HepG2 (cell line): Measurements from ENCODE around the gene HPDL. TPM values are rescaled to one million over a fixed set of nuclear protein-coding genes. Genes with fewer than 3 reads are reported as not detected.

Experiments used
- ATAC-seq: fragments of 200-7000 bp; cut with Tn5 transposase; 3 replicates; pipeline ENCODE4 v1.9.1; 2020; ENCODE audit warnings: mild to moderate bottlenecking, moderate library complexity
- BruUV-seq: library from RNA; stranded (reverse); fragments of 400-500 nt; replicated peaks from 2 replicates; lab custom pipeline; 2021; lab: Mats Ljungman, UMichigan
- CTCF ChIA-PET: fragments of 300-600 bp; formaldehyde crosslinking; extraction: SDS; loops from one replicate; lab custom pipeline; 2021; ENCODE audit warnings: low total read pairs, inconsistent platforms, low intra/inter-chr PET ratio; lab: Yijun Ruan, JAX
- POLR2A ChIA-PET: fragments of 350-600 bp; sonication (Branson Sonifier 250); formaldehyde crosslinking; loops from one replicate; lab custom pipeline; 2020; ENCODE audit warnings: antibody characterized with exemption, inconsistent platforms; lab: Yijun Ruan, JAX
- DNase-seq: peaks from one replicate; pipeline ENCODE4 v3.0.0-alpha.2; 2015; ENCODE audit warnings: low spot score
- FAIRE-seq: peaks from 3 replicates; lab custom pipeline; 2011; peaks lifted over from hg19 to GRCh38; lab: Jason Lieb, UNC
- H2AFZ ChIP-seq: one replicate; pipeline ENCODE4 v1.6.1; 2011; ENCODE audit warnings: low read length, inconsistent platforms
- H3K27ac ChIP-seq: fragments of 300-600 bp; 3 replicates; pipeline ENCODE4 v1.8.0; 2011; ENCODE audit warnings: mixed run types, mild to moderate bottlenecking, mixed read lengths, low read length, inconsistent platforms; ENCODE audit not compliant: insufficient read depth; ENCODE audit errors: extremely low read length
- H3K27me3 ChIP-seq, 2 experiments: fragments of 200-600 bp in 1 of 2; 2 replicates in 1 of 2; 3 replicates in 1 of 2; pipeline versions ENCODE4 v1.6.0 to v1.8.0; 2011; ENCODE audit warnings: low read length in 2 of 2, mild to moderate bottlenecking in 2 of 2, moderate library complexity in 2 of 2, inconsistent platforms in 1 of 2; ENCODE audit not compliant: insufficient read depth in 2 of 2, control insufficient read depth in 1 of 2
- H3K36me3 ChIP-seq, 2 experiments: fragments of 200-600 bp in 1 of 2; replicated peaks in 1 of 2; 2 replicates in 1 of 2; 3 replicates in 1 of 2; pipeline versions ENCODE4 v1.5.1 to v1.8.0; 2011; ENCODE audit warnings: low read length in 2 of 2, inconsistent platforms in 1 of 2; ENCODE audit not compliant: insufficient read depth in 2 of 2, control insufficient read depth in 1 of 2
- H3K4me1 ChIP-seq: 2 replicates; pipeline ENCODE4 v1.5.1; 2012; ENCODE audit warnings: low read length, inconsistent platforms; ENCODE audit not compliant: insufficient read depth
- H3K4me2 ChIP-seq: 2 replicates; pipeline ENCODE4 v1.6.0; 2011; ENCODE audit warnings: low read depth, low read length, inconsistent platforms
- H3K4me3 ChIP-seq, 3 experiments: fragments of 200-600 bp in 1 of 3; sonication (generic), shearing (Covaris generic) in 1 of 3; replicated peaks in 1 of 3; 2 replicates each; pipeline ENCODE4 v1.5.1; 2011 to 2016; ENCODE audit warnings: low read length in 3 of 3, inconsistent platforms in 2 of 3, low read depth in 2 of 3, mild to moderate bottlenecking in 2 of 3, control low read depth in 1 of 3, mixed read lengths in 1 of 3; ENCODE audit not compliant: insufficient read depth in 1 of 3
- H3K79me2 ChIP-seq: one replicate; pipeline ENCODE4 v1.6.1; 2011; ENCODE audit warnings: low read length, inconsistent platforms; ENCODE audit not compliant: insufficient read depth
- H3K9ac ChIP-seq: 2 replicates; pipeline ENCODE4 v1.6.0; 2011; ENCODE audit warnings: mild to moderate bottlenecking, low read depth, low read length, inconsistent platforms; ENCODE audit not compliant: insufficient read depth
- H3K9me3 ChIP-seq: 2 replicates; pipeline ENCODE4 v1.5.1; 2012; ENCODE audit warnings: mild to moderate bottlenecking, low read length
- H4K20me1 ChIP-seq: 2 replicates; pipeline ENCODE4 v1.6.0; 2011; ENCODE audit warnings: inconsistent platforms, mild to moderate bottlenecking, low read length, moderate library complexity; ENCODE audit not compliant: insufficient read depth
- HOXA9 ChIP-seq: sonication (generic); formaldehyde crosslinking; IDR thresholded peaks from 2 replicates; pipeline ENCODE4 v1.8.1; 2022; ENCODE audit warnings: missing genetic modification reagents, mild to moderate bottlenecking, moderate library complexity, borderline replicate concordance
- NCOA5 ChIP-seq: sonication (generic); formaldehyde crosslinking; IDR thresholded peaks from 2 replicates; pipeline ENCODE4 v1.4.0; 2020; ENCODE audit warnings: missing genetic modification reagents
- YEATS2 ChIP-seq: sonication (generic); formaldehyde crosslinking; IDR thresholded peaks from 2 replicates; pipeline ENCODE4 v1.4.0; 2020; ENCODE audit warnings: missing genetic modification reagents, borderline replicate concordance
- ZBTB1 ChIP-seq: sonication (generic); formaldehyde crosslinking; IDR thresholded peaks from 2 replicates; pipeline ENCODE4 v1.4.0; 2020; ENCODE audit warnings: missing genetic modification reagents, borderline replicate concordance
- ZBTB26 ChIP-seq: IDR thresholded peaks from 2 replicates; pipeline ENCODE4 v1.6.1; 2016; ENCODE audit warnings: missing compliant biosample characterization, missing genetic modification reagents, borderline replicate concordance
- ZNF225 ChIP-seq: sonication (generic); formaldehyde crosslinking; IDR thresholded peaks from 2 replicates; pipeline ENCODE4 v1.4.0; 2020; ENCODE audit warnings: mild to moderate bottlenecking, missing genetic modification reagents
- ZNF280B ChIP-seq: sonication (generic); formaldehyde crosslinking; IDR thresholded peaks from 2 replicates; pipeline ENCODE4 v1.5.0; 2020; ENCODE audit warnings: missing genetic modification reagents, mild to moderate bottlenecking, borderline replicate concordance
- ZNF512B ChIP-seq: sonication (generic); formaldehyde crosslinking; IDR thresholded peaks from 2 replicates; pipeline ENCODE4 v1.5.1; 2020; ENCODE audit warnings: missing genetic modification reagents, mild to moderate bottlenecking, borderline replicate concordance
- ZNF639 ChIP-seq: conservative IDR thresholded peaks from 2 replicates; pipeline ENCODE4 v1.6.1; 2018; ENCODE audit warnings: missing genetic modification reagents
- ZNF776 ChIP-seq: sonication (generic); formaldehyde crosslinking; IDR thresholded peaks from 2 replicates; pipeline ENCODE4 v1.4.0; 2020; ENCODE audit warnings: mild to moderate bottlenecking, missing genetic modification reagents
- WGBS: methylation state at CpG from one replicate; pipeline ENCODE4 v1.1.6; 2017; ENCODE audit warnings: low lambda C conversion rate; 5-methylcytosine and 5-hydroxymethylcytosine counted together
- in situ Hi-C: cut with HindIII; loops from 2 replicates; pipeline ENCODE4 v1.10.0; 2017; ENCODE audit warnings: low pct_unique_long_range_greater_than_20kb; ENCODE audit not compliant: extremely low pct_ligation_motif_present
- intact Hi-C: fragments of 100-400 bp; cut with micrococcal nuclease; formaldehyde crosslinking; loops from one replicate; pipeline ENCODE4 v1.10.0; 2022; ENCODE audit not compliant: unreplicated experiment
- polyA plus RNA-seq, 8 experiments: library from polyadenylated mRNA; depleted of rRNA in 3 of 8; stranded (reverse) in 7 of 8; unstranded in 1 of 8; fragments of >200 nt; fragmentation: Illumina TruSeq in 4 of 8; extraction: Trizol in 4 of 8; gene quantifications; 2 replicates each; pipeline versions ENCODE4 v1.2.1 to v1.2.3, GENCODE V29; 2011 to 2016; ENCODE audit warnings: low read depth in 4 of 8, missing spikeins in 1 of 8, mixed read lengths in 1 of 8; ENCODE audit not compliant: insufficient read depth in 1 of 8
- total RNA-seq, 5 experiments: library from RNA; depleted of rRNA; stranded (reverse); fragments of >200 nt; fragmentation: Illumina TruSeq; extraction: Trizol; gene quantifications; 2 replicates each; pipeline ENCODE4 v1.2.3, GENCODE V29; 2016; ENCODE audit warnings: low read depth in 1 of 5

The HPDL gene
- total and polyA plus RNA-seq, 2 of the 13 experiments (the other 11 are each of a cell fraction or from before 2014, with no cell fraction given): not detected

GRCh38 chr1:45299296-45299695 is 27.4 kb upstream of the HPDL start:
- H3K4me2 ChIP-seq: no peak overlapping the region
- H3K9me3 ChIP-seq: no peaks in the 10 kb centered on the region
- H3K27me3 ChIP-seq: no peaks in the 10 kb centered on the region
- ATAC-seq (no peak), DNase-seq (no peak), FAIRE-seq (no peak)
- in situ Hi-C loops: no loop called here
- intact Hi-C loops: no loop called here
- no peak overlapping the region for H3K9ac ChIP-seq
- no TSS peak for BruUV-seq
- TF ChIP-seq ZNF225 (CRISPR knock-in tag) (no peak), YEATS2 (CRISPR knock-in tag) (no peak), NCOA5 (no peak), ZNF280B (CRISPR knock-in tag) (no peak), ZNF776 (CRISPR knock-in tag) (no peak), ZNF512B (no peak), ZBTB1 (no peak), HOXA9 (CRISPR knock-in tag) (no peak), ZBTB26 (CRISPR knock-in tag) (no peak), ZNF639 (CRISPR knock-in tag) (no peak)
- no peak overlapping the region for H3K4me3 ChIP-seq
- H2AFZ ChIP-seq: no peak overlapping the region
- H3K79me2 ChIP-seq: no peaks in the 10 kb centered on the region
- POLR2A ChIA-PET: interaction anchor here (1.7 to 10.2 kb wide), 3 partner anchors 92 to 480 kb away, joined by 6 to 231 read pairs (median 8); partner anchors contain the start of genes HECTD3 and UROD
- CTCF ChIA-PET: interaction anchor here (1.3 to 1.9 kb wide), 3 partner anchors 234 to 285 kb away, joined by 3 to 24 read pairs (median 20); no protein-coding TSS in a partner anchor
- H4K20me1 ChIP-seq: no peaks in the 10 kb centered on the region
- H3K4me1 ChIP-seq: peaks cover 70% of the 10 kb centered on the region
- H3K36me3 ChIP-seq: no peaks in the 10 kb centered on the region
- H3K27ac ChIP-seq: no peak overlapping the region
- 89% methylated on average over 1 of the region's 1 CpG for WGBS
